Keratinocyte (primary cell): ENCODE measurements around the gene C2CD3. TPM values are rescaled to one million over a fixed set of nuclear protein-coding genes. Genes with fewer than 3 reads are reported as not detected.

Source experiments
- DNase-seq: peaks from one replicate; pipeline ENCODE4 v3.0.0-alpha.2; 2011; ENCODE audit warnings: low read depth, missing footprints, low spot score
- FAIRE-seq: peaks from 2 replicates; lab custom pipeline; 2011; peaks lifted over from hg19 to GRCh38; lab: Jason Lieb, UNC
- H2AFZ ChIP-seq: 2 replicates; pipeline ENCODE4 v1.6.0; 2012; ENCODE audit warnings: low read length, control low read depth, inconsistent platforms; ENCODE audit not compliant: control insufficient read depth
- H3K27ac ChIP-seq: 2 replicates; pipeline ENCODE4 v1.5.1; 2011; ENCODE audit warnings: low read length; ENCODE audit not compliant: control insufficient read depth, insufficient read depth
- H3K27me3 ChIP-seq: 3 replicates; pipeline ENCODE4 v1.6.0; 2011; ENCODE audit warnings: low read length; ENCODE audit not compliant: control insufficient read depth, insufficient read depth; ENCODE audit errors: extremely low read depth
- H3K36me3 ChIP-seq, 2 experiments: 2 replicates in 1 of 2; 3 replicates in 1 of 2; pipeline ENCODE4 v1.5.1; 2011; ENCODE audit warnings: low read length in 2 of 2, mild to moderate bottlenecking in 1 of 2; ENCODE audit not compliant: control insufficient read depth in 2 of 2, insufficient read depth in 2 of 2; ENCODE audit errors: extremely low read depth in 1 of 2
- H3K4me1 ChIP-seq: 3 replicates; pipeline ENCODE4 v1.5.1; 2011; ENCODE audit warnings: low read length; ENCODE audit not compliant: control insufficient read depth, insufficient read depth; ENCODE audit errors: extremely low read depth
- H3K4me2 ChIP-seq: 3 replicates; pipeline ENCODE4 v1.6.0; 2011; ENCODE audit warnings: low read depth, low read length; ENCODE audit not compliant: control insufficient read depth, insufficient read depth; ENCODE audit errors: extremely low read depth
- H3K4me3 ChIP-seq, 3 experiments: fragments of 200-600 bp in 1 of 3; sonication (generic) in 1 of 3; 2 replicates in 2 of 3; 3 replicates in 1 of 3; pipeline ENCODE4 v1.5.1; 2011 to 2016; ENCODE audit warnings: low read length in 3 of 3, mild to moderate bottlenecking in 3 of 3, control low read depth in 2 of 3, inconsistent platforms in 1 of 3, low read depth in 1 of 3, mixed read lengths in 1 of 3, mixed run types in 1 of 3, moderate library complexity in 1 of 3; ENCODE audit not compliant: control insufficient read depth in 2 of 3, insufficient read depth in 2 of 3; ENCODE audit errors: extremely low read depth in 1 of 3
- H3K79me2 ChIP-seq: 2 replicates; pipeline ENCODE4 v1.6.0; 2012; ENCODE audit warnings: low read length; ENCODE audit not compliant: control insufficient read depth, insufficient read depth
- H3K9ac ChIP-seq: 3 replicates; pipeline ENCODE4 v1.6.0; 2011; ENCODE audit warnings: low read length; ENCODE audit not compliant: control insufficient read depth, insufficient read depth; ENCODE audit errors: extremely low read depth
- H3K9me1 ChIP-seq: 3 replicates; pipeline ENCODE4 v1.6.0; 2011; ENCODE audit warnings: low read length; ENCODE audit not compliant: control insufficient read depth, insufficient read depth; ENCODE audit errors: extremely low read depth
- H3K9me3 ChIP-seq: 2 replicates; pipeline ENCODE4 v1.5.1; 2012; ENCODE audit warnings: low read depth, low read length; ENCODE audit not compliant: control insufficient read depth
- H4K20me1 ChIP-seq: 3 replicates; pipeline ENCODE4 v1.6.0; 2011; ENCODE audit warnings: low read length; ENCODE audit not compliant: control insufficient read depth, insufficient read depth; ENCODE audit errors: extremely low read depth
- CTCF ChIP-seq, 3 experiments: IDR thresholded peaks in 1 of 3; conservative IDR thresholded peaks in 1 of 3; optimal IDR thresholded peaks in 1 of 3; 2 replicates in 2 of 3; 3 replicates in 1 of 3; pipeline versions ENCODE3 to v1.5.1; 2011; ENCODE audit warnings: low read length in 3 of 3, mild to moderate bottlenecking in 3 of 3, moderate library complexity in 2 of 3, control low read depth in 1 of 3, inconsistent platforms in 1 of 3; ENCODE audit not compliant: insufficient read depth in 2 of 3; ENCODE audit errors: extremely low read depth in 1 of 3
- EZH2 ChIP-seq: IDR thresholded peaks from one replicate; pipeline ENCODE4 v1.6.1; 2012; ENCODE audit warnings: inconsistent platforms, mild to moderate bottlenecking, low read length, moderate library complexity
- dilution Hi-C: fragments of 300-500 bp; cut with MboI; formaldehyde crosslinking; loops from one replicate; pipeline ENCODE4 v1.7.0; 2020; ENCODE audit warnings: low sequenced_read_pairs; ENCODE audit not compliant: extremely low pct_ligation_motif_present
- polyA plus RNA-seq, 5 experiments: library from polyadenylated mRNA; depleted of rRNA in 3 of 5; stranded (reverse) in 3 of 5; stranded (forward) in 1 of 5; unstranded in 1 of 5; fragments of >200 nt; gene quantifications; 1 replicate in 1 of 5; 2 replicates in 3 of 5; 3 replicates in 1 of 5; pipeline versions ENCODE4 v1.2.1 to v1.2.3, GENCODE V29; 2011 to 2012; ENCODE audit warnings: missing spikeins in 2 of 5, low read depth in 1 of 5, low replicate concordance in 1 of 5

C2CD3 gene
- polyA plus RNA-seq, 1 donor (not counting 4 experiments of a cell fraction or from before 2014, with no cell fraction given) = 9.8 TPM

GRCh38 chr11:74012074-74012809 is 158.6 kb downstream of the C2CD3 start:
- dilution Hi-C loops = no loop called here
- no peak for DNase-seq
- no peaks in the 10 kb centered on the region for H3K4me1 ChIP-seq
- H3K9me1 ChIP-seq = no peaks in the 10 kb centered on the region
- no peaks in the 10 kb centered on the region for H3K27me3 ChIP-seq
- H3K4me2 ChIP-seq = no peak overlapping the region
- H3K4me3 ChIP-seq = no peak overlapping the region
- H3K36me3 ChIP-seq = peaks cover 0 to 3% of the 10 kb centered on the region in 2 experiments
- no peak for FAIRE-seq
- TF ChIP-seq EZH2 (no peak), CTCF (optimal IDR thresholded peaks at IDR 0.05 in 1 of 3, IDR thresholded peaks at IDR 0.05 in 1 of 3, conservative IDR thresholded peaks at IDR 0.05 in 1 of 3; ENCODE audit: extremely low read depth in 1 of 3, insufficient read depth in 2 of 3, low read length in 3 of 3) (no peak)
- no peaks in the 10 kb centered on the region for H3K9me3 ChIP-seq
- H2AFZ ChIP-seq = no peak overlapping the region
- H3K79me2 ChIP-seq = no peaks in the 10 kb centered on the region
- H3K9ac ChIP-seq = no peak overlapping the region
- H3K27ac ChIP-seq = no peak overlapping the region
- no peaks in the 10 kb centered on the region for H4K20me1 ChIP-seq

- DNase-seq (no peak), FAIRE-seq (no peak)
- H3K79me2 ChIP-seq = no peaks in the 10 kb centered on the region
- no peak overlapping the region for H3K4me3 ChIP-seq
- no peak overlapping the region for H2AFZ ChIP-seq
- H3K9me1 ChIP-seq = no peaks in the 10 kb centered on the region
- dilution Hi-C loops = no loop called here
- H4K20me1 ChIP-seq = no peaks in the 10 kb centered on the region
- H3K4me2 ChIP-seq = no peak overlapping the region
- no peaks in the 10 kb centered on the region for H3K27me3 ChIP-seq
- H3K36me3 ChIP-seq = peaks cover 0 to 3% of the 10 kb centered on the region in 2 experiments
- no peak overlapping the region for H3K9ac ChIP-seq
- no peaks in the 10 kb centered on the region for H3K9me3 ChIP-seq
- no peak overlapping the region for H3K27ac ChIP-seq
- TF ChIP-seq EZH2 (no peak), CTCF (optimal IDR thresholded peaks at IDR 0.05 in 1 of 3, IDR thresholded peaks at IDR 0.05 in 1 of 3, conservative IDR thresholded peaks at IDR 0.05 in 1 of 3; ENCODE audit: extremely low read depth in 1 of 3, insufficient read depth in 2 of 3, low read length in 3 of 3) (no peak)
- H3K4me1 ChIP-seq = no peaks in the 10 kb centered on the region
Observed at GRCh38 chr11:74011360-74012073, 159.3 kb downstream of the C2CD3 start.
